SU-DHL-6 (cell line): ENCODE results near the gene RHOA.
A peak's percentile ranks its signal among the peaks of the same experiment; 100 is the strongest.

Experiments used
- H2AFZ ChIP-seq: fragments of 200-600 bp; sonication (generic); 2 replicates; pipeline ENCODE4 v1.6.1; 2014; ENCODE audit warnings: low read depth, mild to moderate bottlenecking, moderate library complexity, mixed read lengths, antibody characterized with exemption, low read length; ENCODE audit not compliant: severe bottlenecking
- H3F3A ChIP-seq: fragments of 200-600 bp; shearing (Covaris generic); 2 replicates; pipeline ENCODE4 v1.6.0; 2016; ENCODE audit warnings: antibody characterized with exemption, mild to moderate bottlenecking; ENCODE audit not compliant: insufficient read depth
- H3K27ac ChIP-seq: fragments of 200-600 bp; sonication (generic); 2 replicates; pipeline ENCODE4 v1.5.1; 2016; ENCODE audit warnings: low read depth, mild to moderate bottlenecking, low read length, moderate library complexity, mixed read lengths
- H3K27me3 ChIP-seq: fragments of 200-600 bp; sonication (generic), shearing (Covaris generic); 2 replicates; pipeline ENCODE4 v1.6.0; 2014; ENCODE audit warnings: mild to moderate bottlenecking, low read length
- H3K36me3 ChIP-seq: fragments of 200-600 bp; sonication (generic); 2 replicates; pipeline ENCODE4 v1.6.1; 2014; ENCODE audit warnings: mild to moderate bottlenecking, low read length, mixed read lengths
- H3K4me2 ChIP-seq: fragments of 300-600, 200-600 bp; shearing (Covaris generic), sonication (generic); 2 replicates; pipeline ENCODE4 v1.6.0; 2014; ENCODE audit warnings: low read length, low read depth, mild to moderate bottlenecking; ENCODE audit not compliant: poor library complexity, severe bottlenecking
- H3K4me3 ChIP-seq: fragments of 200-600 bp; sonication (generic); 2 replicates; pipeline ENCODE4 v1.5.1; 2014; ENCODE audit warnings: antibody characterized with exemption, low read length, mild to moderate bottlenecking, mixed read lengths; ENCODE audit not compliant: insufficient read depth, poor library complexity, severe bottlenecking
- H3K79me2 ChIP-seq: fragments of 200-600 bp; sonication (generic); 2 replicates; pipeline ENCODE4 v1.6.1; 2014; ENCODE audit warnings: mild to moderate bottlenecking, low read length, moderate library complexity; ENCODE audit not compliant: insufficient read depth
- H3K9ac ChIP-seq: fragments of 200-600 bp; sonication (generic); 2 replicates; pipeline ENCODE4 v1.7.0; 2014; ENCODE audit warnings: mild to moderate bottlenecking, low read length
- H3K9me2 ChIP-seq: fragments of 200-600 bp; sonication (generic); replicated peaks from 2 replicates; pipeline ENCODE4 v1.6.1; 2014; ENCODE audit warnings: low read length; ENCODE audit not compliant: insufficient read depth
- H3K9me3 ChIP-seq: fragments of 200-600 bp; sonication (generic); 2 replicates; pipeline ENCODE4 v1.6.1; 2014; ENCODE audit warnings: low read length, mixed read lengths; ENCODE audit not compliant: insufficient read depth
- H4K20me1 ChIP-seq: fragments of 200-600 bp; sonication (generic); 2 replicates; pipeline ENCODE4 v1.6.1; 2014; ENCODE audit warnings: low read depth, mild to moderate bottlenecking, antibody characterized with exemption, low read length, moderate library complexity, mixed read lengths
- EZH2phosphoT487 ChIP-seq: fragments of 200-600 bp; sonication (generic), shearing (Covaris generic); conservative IDR thresholded peaks from 2 replicates; pipeline ENCODE4 v1.6.1; 2018; ENCODE audit warnings: mild to moderate bottlenecking, antibody characterized with exemption, low read length, moderate library complexity, mixed read lengths
- TF ChIP-seq, protein P1 (sequence below): fragments of 200-600 bp; sonication (generic); IDR thresholded peaks from one replicate; pipeline ENCODE4 v1.5.1; 2017; ENCODE audit warnings: antibody characterized with exemption, mild to moderate bottlenecking, low read length, moderate library complexity; ENCODE audit not compliant: insufficient read depth, poor library complexity, severe bottlenecking

RHOA gene

GRCh38 chr3:49416867-49417266 is 5.1 kb upstream of the RHOA start:
- Histone ChIP-seq H3K9ac (no peak overlapping the region), H3K27me3 (no peaks in the 10 kb centered on the region), H3K9me3 (no peaks in the 10 kb centered on the region), H3K36me3 (no peaks in the 10 kb centered on the region), H3K9me2 (no peaks in the 10 kb centered on the region), H2AFZ (no peak overlapping the region), H3F3A (peaks cover 6% of the 10 kb centered on the region; the same call in 1 of the 2 replicates), H3K27ac (peak overlapping the region; percentile 60), H3K4me2 (no peak overlapping the region), H4K20me1 (no peaks in the 10 kb centered on the region), H3K79me2 (peaks cover 15% of the 10 kb centered on the region), H3K4me3 (no peak overlapping the region)
- TF ChIP-seq EZH2phosphoT487 = no peak
- TF ChIP-seq, protein P1, sequence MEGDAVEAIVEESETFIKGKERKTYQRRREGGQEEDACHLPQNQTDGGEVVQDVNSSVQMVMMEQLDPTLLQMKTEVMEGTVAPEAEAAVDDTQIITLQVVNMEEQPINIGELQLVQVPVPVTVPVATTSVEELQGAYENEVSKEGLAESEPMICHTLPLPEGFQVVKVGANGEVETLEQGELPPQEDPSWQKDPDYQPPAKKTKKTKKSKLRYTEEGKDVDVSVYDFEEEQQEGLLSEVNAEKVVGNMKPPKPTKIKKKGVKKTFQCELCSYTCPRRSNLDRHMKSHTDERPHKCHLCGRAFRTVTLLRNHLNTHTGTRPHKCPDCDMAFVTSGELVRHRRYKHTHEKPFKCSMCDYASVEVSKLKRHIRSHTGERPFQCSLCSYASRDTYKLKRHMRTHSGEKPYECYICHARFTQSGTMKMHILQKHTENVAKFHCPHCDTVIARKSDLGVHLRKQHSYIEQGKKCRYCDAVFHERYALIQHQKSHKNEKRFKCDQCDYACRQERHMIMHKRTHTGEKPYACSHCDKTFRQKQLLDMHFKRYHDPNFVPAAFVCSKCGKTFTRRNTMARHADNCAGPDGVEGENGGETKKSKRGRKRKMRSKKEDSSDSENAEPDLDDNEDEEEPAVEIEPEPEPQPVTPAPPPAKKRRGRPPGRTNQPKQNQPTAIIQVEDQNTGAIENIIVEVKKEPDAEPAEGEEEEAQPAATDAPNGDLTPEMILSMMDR = no peak

DNA sequence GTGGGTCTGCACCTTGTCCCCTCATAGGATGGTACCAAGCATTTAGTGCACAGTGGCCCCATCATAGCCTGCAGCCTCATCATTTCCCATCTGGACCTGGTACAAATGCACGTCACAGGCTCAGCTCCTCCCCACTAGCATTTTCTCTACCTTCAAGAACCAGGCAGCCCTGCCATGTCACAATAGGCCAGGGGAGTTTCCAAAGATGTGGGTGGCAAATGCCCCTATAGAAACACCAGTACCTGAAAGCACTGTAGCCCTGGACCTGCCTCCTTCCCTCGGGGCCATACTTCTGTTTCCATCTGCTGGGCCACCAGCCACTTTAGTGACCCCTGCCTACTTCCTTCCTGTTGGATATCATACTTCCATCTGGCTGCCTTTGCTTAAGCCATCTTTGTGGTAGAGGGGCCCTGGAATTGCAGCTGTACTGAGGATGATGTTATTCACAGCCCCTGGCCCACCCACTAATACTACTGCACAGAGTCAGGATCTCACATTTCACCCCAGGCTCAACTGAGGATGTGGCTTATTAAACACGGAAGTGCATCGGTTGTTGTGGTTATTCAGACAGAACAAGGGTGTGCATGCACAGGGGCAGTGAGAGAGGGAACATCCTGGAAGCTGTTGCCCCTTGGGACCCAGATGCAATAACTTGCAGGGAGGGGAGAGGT is 4.3 kb upstream of the RHOA start:
- no peaks in the 10 kb centered on the region for H3K27me3 ChIP-seq
- no peaks in the 10 kb centered on the region for H3K9me2 ChIP-seq
- H3K9me3 ChIP-seq = no peaks in the 10 kb centered on the region
- H2AFZ ChIP-seq = no peak overlapping the region
- no peak overlapping the region for H3K4me3 ChIP-seq
- H3F3A ChIP-seq = peaks cover 6% of the 10 kb centered on the region; the same call in 1 of the 2 replicates
- H3K79me2 ChIP-seq = peaks cover 22% of the 10 kb centered on the region
- TF ChIP-seq EZH2phosphoT487 = no peak
- TF ChIP-seq, protein P1 = no peak
- H3K9ac ChIP-seq = peak overlapping the region; percentile 10; the same call in 1 of the 2 replicates
- H3K36me3 ChIP-seq = no peaks in the 10 kb centered on the region
- peak overlapping the region; percentile 26 for H3K4me2 ChIP-seq
- peak overlapping the region; percentile 60 for H3K27ac ChIP-seq
- H4K20me1 ChIP-seq = no peaks in the 10 kb centered on the region; the same call in 1 of the 2 replicates

- Histone ChIP-seq H2AFZ (no peak overlapping the region), H3K27ac (no peak overlapping the region), H3K36me3 (no peaks in the 10 kb centered on the region), H3K79me2 (peaks cover 35% of the 10 kb centered on the region), H3K4me3 (no peak overlapping the region), H4K20me1 (peaks cover 13% of the 10 kb centered on the region; the same call in 1 of the 2 replicates), H3K9me3 (no peaks in the 10 kb centered on the region), H3K27me3 (no peaks in the 10 kb centered on the region), H3K4me2 (no peak overlapping the region), H3F3A (peaks cover 6% of the 10 kb centered on the region), H3K9ac (no peak overlapping the region), H3K9me2 (no peaks in the 10 kb centered on the region)
- no peak for TF ChIP-seq EZH2phosphoT487
- TF ChIP-seq, protein P1 = no peak
These were observed 3.0 kb upstream of the RHOA start for GRCh38 chr3:49414753-49415152.
